NCI-H1417 (cell line): Measurements from ENCODE around the gene MEI1.
"Not testable (repeated sequence)": the region's sequence is repeated elsewhere in the genome, so short reads cannot be mapped to it uniquely, and the experiment has no call there.

Experiments
- DNase-seq, 3 experiments: peaks; one replicate each; lab custom pipeline; 2025; lab: John Stamatoyannopoulos, UW

Gene MEI1

DNA sequence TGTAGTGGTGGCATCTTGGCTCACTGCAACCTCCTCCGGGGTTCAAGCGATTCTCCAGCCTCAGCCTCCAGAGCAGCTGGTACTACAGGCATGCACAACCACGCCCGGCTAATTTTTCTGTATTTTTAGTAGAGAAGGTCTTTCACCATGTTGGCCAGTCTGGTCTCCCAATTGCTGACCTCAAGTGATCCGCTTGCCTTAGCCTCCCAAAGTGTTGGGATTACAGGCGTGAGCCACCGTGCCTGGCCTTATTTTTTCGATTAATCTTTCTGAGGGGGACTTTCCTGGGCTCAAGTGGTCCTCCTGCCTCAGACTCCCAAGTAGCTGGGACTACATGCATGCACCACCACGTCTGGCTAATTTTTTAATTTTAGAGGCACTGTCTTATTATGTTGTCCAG, 16.3 kb upstream of the MEI1 start:
- no peak for DNase-seq

DNA sequence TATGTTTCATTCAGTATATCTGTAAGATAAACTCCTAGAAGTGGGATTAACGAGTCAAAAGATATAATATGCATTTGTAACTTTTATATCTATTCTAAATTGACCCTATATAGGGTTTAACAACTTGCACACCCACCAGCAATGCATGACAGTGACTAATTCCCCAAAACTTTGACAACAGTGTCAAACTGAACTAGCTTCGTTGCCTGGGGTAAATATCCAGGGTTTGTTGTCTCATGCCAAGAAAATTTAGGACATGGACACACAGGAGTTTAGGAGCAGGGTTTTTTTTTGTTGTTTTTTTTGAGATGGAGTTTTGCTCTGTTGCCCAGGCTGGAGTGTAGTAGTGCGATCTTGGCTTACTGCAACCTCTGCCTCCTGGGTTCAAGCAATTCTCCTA, 15.7 kb upstream of the MEI1 start:
- DNase-seq = no peak

DNA sequence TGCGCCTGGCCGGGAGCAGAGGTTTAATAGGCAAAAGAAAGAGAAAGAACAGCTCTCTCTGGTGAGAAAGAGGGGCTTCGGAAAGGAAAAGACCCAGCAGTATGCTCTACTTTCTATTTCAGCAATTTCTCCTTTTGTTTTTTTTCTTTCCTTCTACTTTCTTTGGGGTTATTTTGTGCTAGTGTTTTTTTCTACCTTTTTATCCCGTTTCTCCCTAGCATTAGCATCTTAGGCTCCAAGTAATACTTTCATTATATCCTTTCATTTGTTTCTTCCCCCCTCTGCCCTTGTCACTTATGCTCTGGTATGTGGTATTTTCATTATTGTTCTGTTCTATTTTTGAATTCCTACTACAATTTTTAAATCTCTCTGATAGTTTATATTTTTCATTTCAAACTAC, 15.1 kb upstream of the MEI1 start:
- no peak for DNase-seq

DNA sequence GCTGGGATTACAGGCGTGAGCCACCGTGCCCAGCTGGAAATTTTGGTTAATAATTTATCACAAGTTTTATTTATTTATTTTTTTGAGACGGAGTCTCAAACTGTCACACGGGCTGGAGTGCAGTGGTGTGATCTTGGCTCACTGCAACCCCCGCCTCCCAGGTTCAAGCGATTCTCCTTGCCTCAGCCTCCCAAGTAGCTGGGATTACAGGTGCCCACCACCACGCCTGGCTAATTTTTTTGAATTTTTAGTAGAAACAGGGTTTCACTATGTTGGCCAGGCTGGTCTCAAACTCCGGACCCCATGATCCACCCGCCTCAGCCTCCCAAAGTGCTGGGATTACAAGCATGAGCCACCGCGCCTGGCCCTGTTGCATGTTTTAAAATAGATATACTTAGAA, 12.4 kb upstream of the MEI1 start:
- not testable (repeated sequence) for DNase-seq

DNA sequence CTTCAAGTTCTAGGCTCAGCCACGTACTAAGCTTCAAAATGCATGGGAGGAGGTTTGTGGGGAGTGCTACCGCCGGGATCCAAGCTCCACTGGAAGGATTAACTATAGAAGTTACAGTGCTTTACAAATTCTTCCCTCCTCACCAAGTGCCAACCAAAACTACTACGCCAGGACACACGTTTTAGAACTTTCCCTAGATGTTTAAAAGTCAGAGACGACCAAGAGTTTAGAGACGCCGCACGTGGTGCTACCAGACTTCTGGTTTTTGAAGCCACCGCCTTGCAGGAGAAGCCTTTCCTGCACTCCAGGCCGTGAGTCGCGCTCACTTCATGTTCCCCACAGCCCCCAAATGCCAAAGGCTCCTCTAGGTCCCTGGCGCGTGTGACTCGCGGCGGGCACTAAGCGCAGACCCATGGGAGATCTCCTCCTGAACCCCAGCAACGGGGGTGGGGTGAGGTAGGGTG, 11.4 kb upstream of the MEI1 start:
- DNase-seq = peak in 2 of 3 experiments; percentile 23 to 52

DNA sequence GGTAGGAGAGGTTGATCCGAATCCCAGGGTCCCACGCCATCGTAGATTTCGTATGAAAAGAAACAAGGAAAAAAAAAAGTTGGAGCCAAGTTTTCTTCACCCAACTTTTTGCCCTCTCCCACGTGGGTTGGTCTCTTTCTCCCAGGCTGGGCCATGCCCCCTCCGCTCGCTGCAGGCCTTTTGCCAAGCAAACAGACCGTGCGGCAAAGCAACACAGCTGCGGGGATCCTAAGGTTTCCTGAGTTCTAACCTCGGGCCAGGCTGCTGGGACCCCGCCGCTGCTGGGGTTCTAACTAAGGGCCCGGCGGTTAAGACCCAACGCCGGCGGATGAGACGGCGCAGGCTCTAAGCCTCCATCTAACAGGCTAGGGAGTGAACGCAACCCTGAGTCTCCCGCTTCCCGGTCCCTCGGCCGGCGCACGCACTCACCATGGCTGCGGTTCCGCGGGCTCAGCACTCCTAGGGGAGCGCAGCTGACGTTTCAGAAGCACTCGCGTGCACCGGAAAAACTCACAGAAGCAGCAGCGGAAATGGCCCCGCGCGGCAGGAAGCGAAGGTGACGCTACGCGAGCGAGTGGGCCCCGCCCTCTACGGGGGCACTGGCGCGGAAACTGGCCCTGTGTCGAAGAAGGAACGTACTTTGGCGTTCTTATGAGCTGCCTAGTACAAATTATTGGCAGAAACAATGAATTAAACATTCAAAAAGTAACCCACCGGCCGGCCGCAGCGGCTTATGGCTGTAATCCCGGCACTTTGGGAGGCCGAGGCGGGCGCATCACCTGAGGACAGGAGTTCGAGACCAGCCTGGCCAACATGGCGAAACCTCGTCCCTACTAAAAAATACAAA, 10.7 kb upstream of the MEI1 start, which contains the start of gene SNU13:
SNU13 (minus strand) TSS at position 503 of the 847 bp plus-strand sequence; CDS start at position 432, 71 bp downstream.
- DNase-seq = peak; percentile 84 to 91 (median 84)

DNA sequence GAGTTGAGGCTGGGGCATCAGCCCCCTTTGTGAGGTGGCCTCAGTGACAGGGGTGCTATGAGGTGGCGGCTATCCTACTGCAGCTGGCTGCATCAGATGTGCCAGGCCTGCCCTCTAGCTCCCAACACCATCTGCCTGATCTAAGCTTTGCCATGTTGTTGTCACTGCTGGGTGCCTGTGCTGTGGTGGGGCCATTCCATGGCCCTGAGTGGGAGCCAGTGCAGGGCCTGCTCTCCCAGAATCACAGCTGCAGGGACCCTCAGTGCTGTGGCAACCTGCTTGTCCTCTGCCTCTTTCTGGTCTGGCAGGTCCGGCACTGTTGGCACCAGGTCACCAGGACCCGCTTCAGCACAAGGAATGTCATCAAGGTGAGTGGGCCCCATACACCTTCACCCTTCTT, 8.8 kb upstream of the MEI1 start:
- no peak for DNase-seq

DNA sequence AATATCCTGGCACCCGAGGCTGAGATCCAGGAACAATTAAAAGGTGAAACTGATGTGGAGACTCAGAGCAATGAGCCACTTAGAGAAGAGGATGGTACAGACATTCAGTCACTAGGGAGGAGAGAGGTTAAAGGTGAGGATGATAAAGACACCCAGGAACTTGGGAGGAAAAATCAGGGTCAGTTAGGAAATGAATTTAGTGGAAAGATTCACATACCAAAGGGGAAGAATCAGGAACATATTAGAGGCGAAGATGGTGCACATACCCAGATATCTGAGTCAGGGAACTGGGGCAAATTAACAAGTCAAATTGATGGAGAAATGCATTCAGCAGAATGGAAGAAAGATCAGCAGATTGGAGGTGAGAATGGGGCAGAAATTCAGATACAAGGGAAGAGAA, 4.1 kb upstream of the MEI1 start:
- DNase-seq = no peak

DNA sequence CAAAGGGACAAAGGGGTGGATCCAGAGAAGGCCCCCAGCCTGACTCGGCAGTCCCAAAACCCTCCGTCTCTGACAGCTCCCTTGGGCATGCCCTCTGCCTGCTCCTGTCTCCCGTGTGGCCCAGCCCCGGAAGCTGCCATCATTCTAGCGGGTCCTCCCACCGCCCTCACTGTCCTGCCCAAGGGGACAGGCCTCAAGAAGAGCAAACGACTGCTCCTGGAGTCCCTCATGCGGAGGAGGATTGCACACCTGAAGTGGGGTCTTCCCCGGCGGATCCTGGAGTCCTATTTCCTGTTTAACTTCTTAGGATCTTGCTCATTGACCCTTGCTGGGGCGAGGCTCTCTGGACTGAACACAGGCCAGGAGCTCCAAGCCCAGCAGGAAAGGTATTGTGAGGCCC, 2.6 kb upstream of the MEI1 start:
- DNase-seq = peak in 1 of 3 experiments; percentile 19

DNA sequence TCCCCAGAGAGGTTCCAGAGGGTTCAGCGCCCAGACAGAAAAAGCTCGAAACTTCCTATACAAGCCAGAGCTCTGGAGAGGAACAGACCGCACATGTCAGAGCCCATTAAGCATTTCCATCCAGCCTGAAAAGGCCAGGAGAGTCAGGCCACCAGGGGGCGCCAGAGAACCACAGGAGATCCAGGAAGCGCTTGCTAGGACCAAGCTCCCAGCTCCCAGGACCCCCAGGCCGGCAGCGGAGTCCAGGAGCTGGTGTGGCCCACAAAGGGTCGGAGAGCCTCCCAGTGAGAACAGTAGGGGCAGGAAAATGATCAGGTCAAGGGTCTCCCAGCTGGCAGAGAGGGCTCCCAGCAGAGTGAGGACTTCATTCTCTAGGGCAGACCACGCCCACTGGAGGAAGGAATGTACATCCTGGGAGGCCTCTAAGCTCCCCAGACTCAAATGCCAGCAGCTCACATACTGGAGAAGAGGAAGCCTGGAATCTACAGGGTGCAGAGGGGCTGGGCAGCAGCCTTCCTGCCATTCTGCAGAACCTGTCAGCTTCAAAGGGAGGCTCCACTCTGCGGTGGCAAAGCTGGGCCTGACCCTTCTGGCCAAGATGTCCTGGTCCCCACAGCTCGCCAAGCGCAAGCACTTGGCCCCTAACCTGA, 2.1 kb upstream of the MEI1 start:
- peak; percentile 58 to 80 (median 71) for DNase-seq

DNA sequence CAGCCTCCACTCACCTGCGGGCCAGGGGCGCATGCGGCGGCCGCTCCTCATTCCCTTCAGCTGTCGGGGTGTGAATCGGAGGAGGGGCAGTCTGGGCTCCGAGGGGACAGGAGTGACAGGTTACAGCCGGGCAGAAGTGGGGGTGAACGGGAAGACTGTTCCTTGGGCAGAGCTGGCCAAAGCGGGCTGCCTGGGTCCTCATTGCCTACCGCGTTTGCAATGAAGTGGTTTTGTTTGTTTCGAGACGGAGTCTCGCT, 733 bp downstream of the MEI1 start:
- DNase-seq = no peak

DNA sequence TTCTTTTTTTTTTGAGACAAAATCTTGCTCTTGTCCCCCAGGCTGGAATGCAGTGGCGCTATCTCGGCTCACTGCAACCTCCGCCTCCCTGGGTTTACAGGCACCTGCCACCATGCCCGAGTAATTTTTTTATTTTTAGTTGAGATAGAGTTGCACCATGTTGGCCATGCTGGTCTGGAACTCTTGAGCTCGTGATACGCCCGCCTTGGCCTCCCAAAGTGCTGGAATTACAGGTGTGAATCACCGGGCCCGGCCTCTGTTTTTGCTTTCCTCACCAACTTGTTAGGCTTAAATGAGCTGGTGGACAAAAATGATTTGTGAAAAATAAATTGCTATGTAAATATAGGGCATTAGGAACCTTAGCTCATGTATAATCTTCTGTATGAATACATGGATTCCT, 3.5 kb downstream of the MEI1 start:
- no peak for DNase-seq

DNA sequence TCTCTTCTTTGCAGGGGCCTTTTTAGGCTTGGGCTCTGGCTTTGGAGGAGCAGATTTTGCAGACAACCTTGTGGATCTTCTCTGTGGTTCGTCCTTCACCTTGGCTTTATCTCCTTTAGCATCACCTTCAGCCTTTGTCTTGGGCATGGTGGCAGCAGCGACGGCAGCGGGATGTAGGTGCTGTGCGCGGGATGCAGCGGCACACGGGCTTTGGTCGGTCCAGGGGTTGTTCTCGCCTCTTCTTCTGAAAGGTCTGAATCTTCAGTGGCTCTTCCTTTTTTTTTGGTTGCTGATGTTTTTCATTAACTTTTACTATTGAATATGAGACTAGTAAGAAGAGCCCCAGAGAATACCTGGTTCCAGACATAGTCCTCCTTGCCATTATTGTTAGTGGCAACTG, 10.0 kb downstream of the MEI1 start:
- no peak for DNase-seq

DNA sequence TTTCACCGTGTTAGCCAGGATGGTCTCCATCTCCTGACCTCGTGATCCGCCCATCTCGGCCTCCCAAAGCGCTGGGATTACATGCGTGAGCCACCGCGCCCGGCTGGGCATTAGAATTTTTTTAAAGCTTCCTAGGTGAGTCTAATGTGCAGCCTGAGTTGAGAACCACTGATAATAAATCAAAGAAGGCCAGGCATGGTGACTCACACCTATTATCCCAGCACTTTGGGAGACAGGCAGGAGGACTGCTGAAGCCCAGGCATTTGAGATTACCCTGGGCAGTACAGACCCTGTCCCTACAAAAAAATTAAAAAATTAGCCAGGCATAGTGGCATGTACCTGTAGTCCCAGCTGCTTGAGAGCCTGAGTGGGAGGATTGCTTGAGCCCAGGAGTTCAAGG, 13.7 kb downstream of the MEI1 start:
- DNase-seq = no peak

DNA sequence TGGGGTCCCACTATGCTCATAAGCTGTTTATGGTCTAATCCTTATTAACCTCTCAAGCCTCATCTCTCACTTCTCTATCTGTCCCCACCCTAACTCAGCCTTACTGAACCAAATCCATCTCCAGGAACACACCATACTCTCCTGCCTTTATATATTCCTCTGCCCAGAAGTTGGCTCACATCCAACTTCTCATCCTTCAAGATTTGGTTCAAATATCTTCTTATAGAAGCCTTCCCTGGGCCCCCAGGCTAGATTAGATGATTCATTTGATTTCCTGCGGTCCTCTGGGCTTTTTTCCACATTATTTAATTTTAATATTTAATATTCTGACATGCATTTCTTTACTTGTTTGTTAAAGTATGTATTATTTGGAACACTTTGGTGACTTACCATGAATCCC, 23.2 kb downstream of the MEI1 start:
- DNase-seq = no peak

DNA sequence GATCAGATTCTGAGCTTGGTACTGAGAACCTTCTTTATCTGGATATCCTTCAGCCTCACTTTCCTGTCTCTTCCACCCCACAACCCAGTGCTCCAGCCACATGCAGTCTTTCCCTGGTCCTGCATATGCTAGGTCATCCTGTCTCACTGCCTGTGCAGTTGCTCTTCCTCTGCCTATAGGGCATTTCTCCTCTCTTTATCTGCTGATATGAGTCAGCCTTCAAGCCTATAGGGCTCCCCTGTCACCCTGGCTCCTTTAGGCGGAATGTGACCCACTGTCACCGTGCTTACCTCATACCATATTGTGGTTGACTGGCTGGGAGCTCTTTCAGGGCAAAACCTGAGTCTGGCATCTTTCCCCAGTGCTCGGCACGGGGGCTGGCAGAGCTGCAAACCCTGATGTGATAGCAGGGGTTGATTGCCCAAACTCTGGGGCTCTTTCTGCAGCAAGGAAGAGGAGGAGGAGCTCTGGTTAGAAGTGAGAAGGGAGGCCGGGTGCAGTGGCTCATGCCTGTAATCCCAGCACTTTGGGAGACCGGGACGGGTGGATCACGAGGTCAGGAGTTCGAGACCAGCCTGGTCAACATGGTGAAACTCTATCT, 26.3 kb downstream of the MEI1 start:
- DNase-seq = no peak

DNA sequence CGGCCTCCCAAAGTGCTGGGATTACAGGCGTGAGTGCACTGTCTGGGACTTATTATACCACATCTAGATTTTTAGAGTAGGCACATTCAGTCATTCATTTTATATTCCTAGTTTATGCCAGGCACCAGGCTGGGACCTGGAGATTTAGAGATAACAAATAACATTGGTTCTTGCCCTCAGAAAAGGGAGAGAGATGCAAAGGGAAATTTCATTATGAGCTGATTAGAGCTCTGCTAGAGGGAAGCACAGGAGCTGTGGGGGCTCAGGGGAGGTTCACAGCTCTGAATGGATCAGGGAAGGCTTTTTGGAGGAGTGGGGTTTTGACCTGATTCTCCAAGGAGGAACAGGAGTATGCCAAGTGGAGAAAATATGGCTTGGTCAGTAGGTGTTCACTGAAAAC, 32.3 kb downstream of the MEI1 start:
- DNase-seq = no peak

DNA sequence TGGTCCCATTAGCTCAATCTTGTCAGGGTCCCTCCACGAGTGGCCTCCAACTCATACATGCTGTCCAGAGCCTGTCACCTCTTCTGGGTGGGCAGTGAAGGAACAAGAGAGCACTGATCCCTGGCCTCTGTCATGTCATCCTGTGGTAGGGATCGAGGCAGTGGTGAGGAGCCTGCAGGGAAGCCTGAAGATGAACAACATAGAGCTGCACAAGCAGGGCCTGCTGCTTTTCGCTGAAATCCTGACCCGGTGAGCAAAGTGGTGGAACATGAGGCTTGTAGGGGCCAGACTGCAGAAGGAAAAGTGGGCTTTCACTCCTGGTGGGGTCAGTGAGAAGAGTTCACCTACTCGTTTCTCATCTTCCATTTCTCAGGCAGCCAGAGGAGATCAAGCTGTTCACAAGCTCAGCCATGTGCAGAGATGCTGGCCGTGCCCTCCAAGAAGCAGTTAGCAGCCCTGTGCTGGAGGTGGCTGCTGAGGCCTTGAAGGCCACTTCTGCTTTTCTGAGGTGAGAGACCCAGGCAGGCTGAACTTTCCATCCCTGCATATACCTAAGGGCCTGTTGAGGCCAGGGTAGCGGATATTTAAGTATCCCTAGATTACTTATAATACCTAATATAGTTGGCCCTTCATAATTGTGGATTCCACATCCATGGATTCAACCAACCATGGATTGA, 32.9 kb downstream of the MEI1 start:
- DNase-seq = no peak

DNA sequence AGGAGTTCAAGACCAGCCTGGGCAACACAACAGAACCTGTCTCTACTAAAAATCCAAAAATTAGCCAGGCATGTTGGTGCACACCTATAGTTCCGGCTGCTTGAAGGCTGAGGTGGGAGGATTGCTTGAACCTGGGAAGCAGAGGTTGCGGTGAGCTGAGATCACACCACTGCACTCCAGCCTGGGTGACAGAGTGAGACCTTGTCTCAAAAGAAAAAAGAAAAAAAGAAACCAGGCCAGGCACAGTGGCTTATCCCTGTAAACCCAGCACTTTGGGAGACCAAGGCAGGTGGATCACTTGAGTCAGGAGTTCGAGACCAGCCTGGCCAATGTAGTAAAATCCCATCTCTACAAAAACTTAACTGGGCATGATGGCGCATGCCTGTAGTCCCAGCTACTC, 33.9 kb downstream of the MEI1 start:
- DNase-seq = not testable (repeated sequence)

DNA sequence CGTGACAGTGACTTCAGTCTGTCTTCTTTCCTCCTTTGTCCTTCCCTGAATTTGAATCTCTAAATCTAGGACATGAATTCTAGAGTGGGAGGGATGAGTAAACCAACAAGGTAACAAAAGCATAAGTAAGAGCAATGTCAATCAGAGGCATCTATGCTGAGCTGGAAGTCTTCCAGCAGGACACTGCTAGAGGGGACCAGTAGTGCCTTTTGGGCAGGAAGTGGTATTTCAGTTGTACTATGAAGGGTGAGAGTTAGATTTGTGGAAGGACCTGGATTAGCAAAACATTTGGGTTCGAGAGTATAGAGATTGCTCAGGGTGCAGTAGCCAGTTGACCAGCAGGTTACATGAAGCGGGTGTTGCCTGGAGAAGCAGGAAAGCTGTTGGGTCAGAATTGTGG, 40.3 kb downstream of the MEI1 start:
- no peak for DNase-seq

DNA sequence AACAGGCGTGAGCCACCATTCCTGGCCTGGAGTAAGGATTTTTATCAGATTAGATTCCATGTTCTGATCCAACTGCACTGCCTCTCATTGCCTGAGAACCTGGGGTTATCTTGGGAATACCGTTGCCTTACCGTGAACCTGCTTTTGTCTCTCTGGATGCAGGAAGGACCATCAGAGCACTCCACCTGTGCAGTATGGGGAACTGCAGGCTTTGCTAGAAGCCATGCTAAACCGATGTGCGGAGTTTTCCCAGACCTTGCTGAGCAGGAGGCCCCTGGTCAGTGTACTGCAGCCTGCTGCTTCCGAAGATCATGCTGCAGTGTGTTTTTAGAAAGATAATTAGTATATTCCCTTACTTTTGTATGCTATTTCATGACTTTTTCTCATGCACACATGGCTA, 43.6 kb downstream of the MEI1 start:
- no peak for DNase-seq

DNA sequence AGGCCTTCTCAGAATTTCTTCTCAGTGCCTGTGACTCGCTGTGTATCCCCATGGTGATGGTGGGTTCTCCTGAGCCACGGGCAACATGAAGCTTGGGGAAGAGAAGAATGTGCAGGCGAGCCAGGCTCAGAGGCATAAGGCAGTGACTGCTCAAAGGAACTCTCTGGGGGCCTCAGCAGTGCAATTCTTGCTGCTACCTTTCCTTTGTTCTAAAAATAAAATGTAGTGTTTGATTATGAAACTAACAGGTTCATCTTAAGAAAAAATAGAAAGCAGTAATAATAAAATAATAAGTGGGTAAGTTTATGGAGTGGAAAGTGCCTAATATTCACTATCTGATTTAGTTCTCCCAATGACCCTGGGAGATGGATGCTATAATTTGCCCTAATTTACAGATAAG, 46.7 kb downstream of the MEI1 start:
- DNase-seq = no peak
